ENCODE results near the gene METTL8. TPM values are rescaled to one million over a fixed set of nuclear protein-coding genes. Genes with fewer than 3 reads are reported as not detected.

METTL8 gene
- total RNA-seq, 3 donors from 2014 or later: 30.1 to 38.6 (median 30.8) TPM

GRCh38 chr2:171310889-171311288 lies 122.9 kb downstream of the METTL8 start:
- Mint-ChIP-seq H3K36me3 (ENCODE audit: insufficient read depth) (no peaks in the 10 kb centered on the region), H3K27me3 (ENCODE audit: low read depth) (no peaks in the 10 kb centered on the region), H3K4me3 (no peak overlapping the region), H3K9me3 (peaks cover 14% of the 10 kb centered on the region), H3K4me1 (ENCODE audit: low read depth) (peaks cover 6% of the 10 kb centered on the region)
- no peak for DNase-seq
- no peak for ATAC-seq

GRCh38 chr2:171309455-171310286 lies 124.1 kb downstream of the METTL8 start:
- Mint-ChIP-seq H3K36me3 (ENCODE audit: insufficient read depth) (no peaks in the 10 kb centered on the region), H3K4me1 (ENCODE audit: low read depth) (peaks cover 6% of the 10 kb centered on the region), H3K4me3 (no peak overlapping the region), H3K9me3 (peaks cover 14% of the 10 kb centered on the region), H3K27me3 (ENCODE audit: low read depth) (no peaks in the 10 kb centered on the region)
- ATAC-seq: no peak
- no peak for DNase-seq

- H3K4me1 Mint-ChIP-seq (ENCODE audit: low read depth): peaks cover 3% of the 10 kb centered on the region
- ATAC-seq (no peak), DNase-seq (no peak)
- no peak overlapping the region for H3K4me3 Mint-ChIP-seq
- H3K9me3 Mint-ChIP-seq: peaks cover 14% of the 10 kb centered on the region
- H3K27me3 Mint-ChIP-seq (ENCODE audit: low read depth): no peaks in the 10 kb centered on the region
- no peaks in the 10 kb centered on the region for H3K36me3 Mint-ChIP-seq (ENCODE audit: insufficient read depth)
These were observed 125.3 kb downstream of the METTL8 start for GRCh38 chr2:171308280-171309054.

- peaks cover 3% of the 10 kb centered on the region for H3K4me1 Mint-ChIP-seq (ENCODE audit: low read depth)
- no peaks in the 10 kb centered on the region for H3K36me3 Mint-ChIP-seq (ENCODE audit: insufficient read depth)
- no peak overlapping the region for H3K4me3 Mint-ChIP-seq
- no peaks in the 10 kb centered on the region for H3K27me3 Mint-ChIP-seq (ENCODE audit: low read depth)
- no peak for ATAC-seq
- H3K9me3 Mint-ChIP-seq: peaks cover 14% of the 10 kb centered on the region
- no peak for DNase-seq
These were observed 126.2 kb downstream of the METTL8 start for GRCh38 chr2:171307560-171307959.

GRCh38 chr2:171297956-171298355 lies 135.8 kb downstream of the METTL8 start:
- no peak for ATAC-seq
- Mint-ChIP-seq H3K4me1 (ENCODE audit: low read depth) (no peaks in the 10 kb centered on the region), H3K9me3 (no peaks in the 10 kb centered on the region), H3K36me3 (ENCODE audit: insufficient read depth) (no peaks in the 10 kb centered on the region), H3K27me3 (ENCODE audit: low read depth) (no peaks in the 10 kb centered on the region), H3K4me3 (no peak overlapping the region)
- no peak for DNase-seq

GRCh38 chr2:171294608-171295007 lies 139.2 kb downstream of the METTL8 start:
- Mint-ChIP-seq H3K36me3 (ENCODE audit: insufficient read depth) (no peaks in the 10 kb centered on the region), H3K4me1 (ENCODE audit: low read depth) (no peaks in the 10 kb centered on the region), H3K27me3 (ENCODE audit: low read depth) (no peaks in the 10 kb centered on the region), H3K9me3 (no peaks in the 10 kb centered on the region), H3K4me3 (no peak overlapping the region)
- ATAC-seq: no peak
- no peak for DNase-seq

GRCh38 chr2:171293661-171294060 lies 140.1 kb downstream of the METTL8 start:
- no peak overlapping the region for H3K4me3 Mint-ChIP-seq
- ATAC-seq (no peak), DNase-seq (no peak)
- no peaks in the 10 kb centered on the region for H3K36me3 Mint-ChIP-seq (ENCODE audit: insufficient read depth)
- no peaks in the 10 kb centered on the region for H3K27me3 Mint-ChIP-seq (ENCODE audit: low read depth)
- H3K4me1 Mint-ChIP-seq (ENCODE audit: low read depth): no peaks in the 10 kb centered on the region
- H3K9me3 Mint-ChIP-seq: no peaks in the 10 kb centered on the region

GRCh38 chr2:171289991-171290390 lies 143.8 kb downstream of the METTL8 start:
- no peak overlapping the region for H3K4me3 Mint-ChIP-seq
- ATAC-seq (no peak), DNase-seq (no peak)
- H3K27me3 Mint-ChIP-seq (ENCODE audit: low read depth): no peaks in the 10 kb centered on the region
- H3K9me3 Mint-ChIP-seq: no peaks in the 10 kb centered on the region
- no peaks in the 10 kb centered on the region for H3K4me1 Mint-ChIP-seq (ENCODE audit: low read depth)
- H3K36me3 Mint-ChIP-seq (ENCODE audit: insufficient read depth): no peaks in the 10 kb centered on the region

GRCh38 chr2:171289316-171289715 lies 144.5 kb downstream of the METTL8 start:
- Mint-ChIP-seq H3K4me1 (ENCODE audit: low read depth) (no peaks in the 10 kb centered on the region), H3K27me3 (ENCODE audit: low read depth) (no peaks in the 10 kb centered on the region), H3K4me3 (no peak overlapping the region), H3K9me3 (no peaks in the 10 kb centered on the region), H3K36me3 (ENCODE audit: insufficient read depth) (no peaks in the 10 kb centered on the region)
- no peak for ATAC-seq
- DNase-seq: no peak

GRCh38 chr2:171287611-171288010 lies 146.2 kb downstream of the METTL8 start:
- Mint-ChIP-seq H3K27me3 (ENCODE audit: low read depth) (no peaks in the 10 kb centered on the region), H3K4me3 (no peak overlapping the region), H3K36me3 (ENCODE audit: insufficient read depth) (no peaks in the 10 kb centered on the region), H3K9me3 (no peaks in the 10 kb centered on the region), H3K4me1 (ENCODE audit: low read depth) (no peaks in the 10 kb centered on the region)
- ATAC-seq: no peak
- DNase-seq: no peak

GRCh38 chr2:171287036-171287571 lies 146.7 kb downstream of the METTL8 start:
- Mint-ChIP-seq H3K4me3 (no peak overlapping the region), H3K9me3 (no peaks in the 10 kb centered on the region), H3K36me3 (ENCODE audit: insufficient read depth) (no peaks in the 10 kb centered on the region), H3K27me3 (ENCODE audit: low read depth) (no peaks in the 10 kb centered on the region), H3K4me1 (ENCODE audit: low read depth) (no peaks in the 10 kb centered on the region)
- ATAC-seq (no peak), DNase-seq (no peak)

GRCh38 chr2:171281110-171281509 lies 152.7 kb downstream of the METTL8 start:
- Mint-ChIP-seq H3K27me3 (ENCODE audit: low read depth) (no peaks in the 10 kb centered on the region), H3K9me3 (peaks cover 10% of the 10 kb centered on the region), H3K4me3 (no peak overlapping the region), H3K4me1 (ENCODE audit: low read depth) (no peaks in the 10 kb centered on the region), H3K36me3 (ENCODE audit: insufficient read depth) (peaks cover 1% of the 10 kb centered on the region)
- DNase-seq: no peak
- ATAC-seq: no peak

- Mint-ChIP-seq H3K9me3 (peaks cover 10% of the 10 kb centered on the region), H3K4me1 (ENCODE audit: low read depth) (no peaks in the 10 kb centered on the region), H3K4me3 (no peak overlapping the region), H3K36me3 (ENCODE audit: insufficient read depth) (peaks cover 1% of the 10 kb centered on the region), H3K27me3 (ENCODE audit: low read depth) (no peaks in the 10 kb centered on the region)
- no peak for DNase-seq
- ATAC-seq: no peak
These were observed 153.6 kb downstream of the METTL8 start for GRCh38 chr2:171279983-171280790.

GRCh38 chr2:171274757-171275156 lies 159.0 kb downstream of the METTL8 start:
- Mint-ChIP-seq H3K9me3 (peaks cover 10% of the 10 kb centered on the region), H3K4me1 (ENCODE audit: low read depth) (no peaks in the 10 kb centered on the region), H3K4me3 (no peak overlapping the region), H3K27me3 (ENCODE audit: low read depth) (no peaks in the 10 kb centered on the region), H3K36me3 (ENCODE audit: insufficient read depth) (no peaks in the 10 kb centered on the region)
- no peak for ATAC-seq
- DNase-seq: no peak

Measured in activated T-cell treated with anti-CD3 and anti-CD28 coated beads, Interleukin-2, amount 50 U/mL, for 4 hours (primary cell).